SK-N-MC (cell line): ENCODE results near the gene EDEM1.

Experiments used
- EZH2 ChIP-seq: fragments of 200-600 bp; sonication (generic); IDR thresholded peaks from one replicate; pipeline ENCODE4 v1.6.1; 2017; ENCODE audit warnings: antibody characterized with exemption
- POLR2AphosphoS5 ChIP-seq: IDR thresholded peaks from 2 replicates; pipeline ENCODE4 v1.6.1; 2012; ENCODE audit warnings: mild to moderate bottlenecking, low read depth, low read length, borderline replicate concordance

GRCh38 chr3:5212628-5213573, 25.4 kb downstream of the EDEM1 start:
- TF ChIP-seq EZH2: no peak
- TF ChIP-seq POLR2AphosphoS5: no peak
